AG04450 (cell line): Measurements from ENCODE around the gene PLAGL2. TPM values are rescaled to one million over a fixed set of nuclear protein-coding genes. Genes with fewer than 3 reads are reported as not detected.

ENCODE experiments used
- CTCF ChIA-PET: fragments of 300-600, 350-600 bp; formaldehyde crosslinking; extraction: SDS; loops from one replicate; lab custom pipeline; 2022; ENCODE audit warnings: antibody characterized with exemption, inconsistent platforms; lab: Charles Lee
- POLR2A ChIA-PET: fragments of 350-600 bp; formaldehyde crosslinking; extraction: SDS; loops from one replicate; lab custom pipeline; 2021; ENCODE audit warnings: antibody characterized with exemption, inconsistent platforms; lab: Yijun Ruan, JAX
- DNase-seq: peaks from one replicate; pipeline ENCODE4 v3.0.0-alpha.2; 2011; ENCODE audit warnings: low read depth, low spot score
- H3K27ac ChIP-seq: one replicate; pipeline ENCODE4 v1.5.1; 2012; ENCODE audit warnings: low read depth, low read length, control low read depth
- H3K27me3 ChIP-seq: one replicate; pipeline ENCODE4 v1.6.0; 2012; ENCODE audit warnings: low read length; ENCODE audit not compliant: control insufficient read depth, insufficient read depth
- H3K4me3 ChIP-seq: 2 replicates; pipeline ENCODE4 v1.5.1; 2011; ENCODE audit warnings: mild to moderate bottlenecking, low read depth, low read length, control low read depth
- H3K9me3 ChIP-seq: 2 replicates; pipeline ENCODE4 v1.5.1; 2012; ENCODE audit warnings: low read length; ENCODE audit not compliant: control insufficient read depth, insufficient read depth
- polyA plus RNA-seq: library from polyadenylated mRNA; depleted of rRNA; stranded (reverse); fragments of >200 nt; gene quantifications from 2 replicates; pipeline ENCODE4 v1.2.3, GENCODE V29; 2011
- TF ChIP-seq, protein P1 (sequence below): IDR thresholded peaks from 2 replicates; pipeline ENCODE4 v1.5.1; 2011; ENCODE audit warnings: low read depth, low read length, control low read depth, inconsistent platforms

The PLAGL2 gene
- polyA plus RNA-seq, 1 experiment, result 5.9 TPM

DNA sequence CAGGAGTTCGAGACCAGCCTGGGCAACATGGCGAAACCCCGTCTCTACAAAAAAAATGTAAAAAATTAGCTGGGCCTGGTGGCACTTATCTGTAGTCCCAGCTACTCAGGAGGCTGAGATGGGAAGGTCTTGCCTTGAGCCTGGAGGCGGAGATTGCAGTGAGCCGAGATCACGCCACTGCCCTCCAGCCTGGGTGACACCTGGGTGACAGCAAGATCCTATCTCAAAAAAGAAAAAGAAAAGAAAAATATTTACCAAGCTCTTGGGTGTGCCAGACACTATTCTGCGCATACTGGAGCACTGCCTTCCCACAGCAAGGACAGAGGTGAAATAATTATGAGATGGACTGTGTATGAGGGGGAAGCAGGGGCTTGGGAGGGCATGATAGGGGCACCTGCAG, 19.8 kb upstream of the PLAGL2 start:
- Histone ChIP-seq H3K27me3 (no peaks in the 10 kb centered on the region), H3K4me3 (no peak overlapping the region), H3K9me3 (no peaks in the 10 kb centered on the region; the same call in 1 of the 2 replicates), H3K27ac (no peak overlapping the region)
- DNase-seq, result no peak
- TF ChIP-seq, protein P1, sequence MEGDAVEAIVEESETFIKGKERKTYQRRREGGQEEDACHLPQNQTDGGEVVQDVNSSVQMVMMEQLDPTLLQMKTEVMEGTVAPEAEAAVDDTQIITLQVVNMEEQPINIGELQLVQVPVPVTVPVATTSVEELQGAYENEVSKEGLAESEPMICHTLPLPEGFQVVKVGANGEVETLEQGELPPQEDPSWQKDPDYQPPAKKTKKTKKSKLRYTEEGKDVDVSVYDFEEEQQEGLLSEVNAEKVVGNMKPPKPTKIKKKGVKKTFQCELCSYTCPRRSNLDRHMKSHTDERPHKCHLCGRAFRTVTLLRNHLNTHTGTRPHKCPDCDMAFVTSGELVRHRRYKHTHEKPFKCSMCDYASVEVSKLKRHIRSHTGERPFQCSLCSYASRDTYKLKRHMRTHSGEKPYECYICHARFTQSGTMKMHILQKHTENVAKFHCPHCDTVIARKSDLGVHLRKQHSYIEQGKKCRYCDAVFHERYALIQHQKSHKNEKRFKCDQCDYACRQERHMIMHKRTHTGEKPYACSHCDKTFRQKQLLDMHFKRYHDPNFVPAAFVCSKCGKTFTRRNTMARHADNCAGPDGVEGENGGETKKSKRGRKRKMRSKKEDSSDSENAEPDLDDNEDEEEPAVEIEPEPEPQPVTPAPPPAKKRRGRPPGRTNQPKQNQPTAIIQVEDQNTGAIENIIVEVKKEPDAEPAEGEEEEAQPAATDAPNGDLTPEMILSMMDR, result no peak
- POLR2A ChIA-PET, result no interaction called here
- CTCF ChIA-PET, result no interaction called here

DNA sequence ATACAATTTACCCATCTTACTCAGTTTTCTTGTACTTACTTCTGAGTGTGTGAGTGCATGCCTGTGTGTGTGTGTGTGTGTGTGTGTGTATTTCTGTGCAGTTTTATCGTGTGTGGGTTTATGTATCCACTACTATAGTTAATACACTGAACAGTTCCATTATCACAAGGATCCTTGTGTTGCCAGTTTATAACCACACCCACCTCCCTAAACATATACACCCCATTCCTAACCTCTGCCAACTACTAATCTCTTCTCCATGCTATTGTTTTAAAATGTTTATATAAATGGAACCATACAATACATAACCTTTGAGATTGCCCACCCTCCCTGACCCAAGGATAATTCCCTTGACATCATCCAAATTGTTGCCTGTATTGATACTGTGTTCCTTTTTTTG, 18.8 kb upstream of the PLAGL2 start:
- CTCF ChIA-PET, result no interaction called here
- Histone ChIP-seq H3K9me3 (no peaks in the 10 kb centered on the region; the same call in 1 of the 2 replicates), H3K4me3 (no peak overlapping the region), H3K27me3 (no peaks in the 10 kb centered on the region), H3K27ac (no peak overlapping the region)
- POLR2A ChIA-PET, result no interaction called here
- TF ChIP-seq, protein P1, result no peak
- no peak for DNase-seq

DNA sequence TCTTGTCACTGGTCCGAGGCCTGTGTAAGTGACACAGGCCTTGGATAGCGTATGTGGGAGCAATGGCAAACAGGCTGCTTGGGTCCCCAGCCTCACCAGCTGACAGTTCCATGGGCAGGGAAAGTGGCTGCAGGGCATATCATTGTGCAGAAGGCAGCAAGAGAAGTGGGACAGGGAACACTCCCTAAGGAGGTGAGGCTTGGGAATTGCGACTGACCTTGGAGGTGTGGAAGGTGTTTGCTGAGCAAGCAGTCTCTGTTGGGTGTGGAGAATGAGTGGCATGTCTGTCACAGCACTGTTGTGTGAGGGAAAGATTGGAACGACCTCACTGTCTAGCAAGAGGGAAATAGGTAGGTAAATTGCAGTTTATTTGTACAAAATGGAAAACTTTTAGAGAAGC, 16.9 kb upstream of the PLAGL2 start:
- Histone ChIP-seq H3K27me3 (no peaks in the 10 kb centered on the region), H3K9me3 (no peaks in the 10 kb centered on the region), H3K27ac (no peak overlapping the region), H3K4me3 (no peak overlapping the region)
- POLR2A ChIA-PET, result no interaction called here
- CTCF ChIA-PET, result no interaction called here
- TF ChIP-seq, protein P1, result no peak
- DNase-seq, result no peak

DNA sequence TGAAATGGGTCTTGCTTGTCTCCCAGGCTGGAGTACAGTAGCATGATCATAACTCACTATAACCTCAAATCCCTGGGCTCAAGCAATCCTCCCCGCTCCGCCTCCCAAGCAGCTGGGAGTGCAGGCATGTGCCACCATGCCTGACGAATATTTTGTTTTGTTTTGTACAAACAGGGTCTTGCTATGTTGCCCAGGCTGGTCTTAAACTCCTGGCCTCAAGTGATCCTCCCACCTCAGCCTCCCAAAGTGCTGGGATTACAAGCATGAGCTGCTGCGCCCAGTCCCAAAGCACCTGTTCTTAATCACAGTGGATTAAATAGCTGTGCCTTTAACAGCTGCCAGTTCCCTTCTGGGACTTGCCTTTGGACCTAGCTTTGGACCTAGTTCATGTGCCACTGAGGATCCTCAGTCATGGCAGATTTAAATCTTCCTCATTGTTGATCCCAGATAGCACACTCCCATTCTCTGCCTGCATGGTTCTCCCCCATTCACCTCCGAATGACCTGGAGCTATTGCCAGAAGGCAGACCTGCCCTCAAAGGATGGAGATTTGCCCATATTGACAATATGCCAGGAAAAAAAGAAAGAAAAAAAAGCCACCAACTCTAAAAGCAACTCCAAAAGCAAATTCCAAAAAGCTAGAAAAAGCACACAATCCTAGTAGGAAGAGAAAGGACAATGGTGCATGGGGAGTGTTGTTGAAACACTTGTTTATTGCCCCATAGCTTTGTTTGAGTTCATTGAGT, 10.8 kb upstream of the PLAGL2 start:
- Histone ChIP-seq H3K4me3 (no peak overlapping the region), H3K27me3 (no peaks in the 10 kb centered on the region), H3K9me3 (no peaks in the 10 kb centered on the region), H3K27ac (no peak overlapping the region)
- POLR2A ChIA-PET, result no interaction called here
- CTCF ChIA-PET, result no interaction called here
- TF ChIP-seq, protein P1, result no peak
- DNase-seq, result no peak

DNA sequence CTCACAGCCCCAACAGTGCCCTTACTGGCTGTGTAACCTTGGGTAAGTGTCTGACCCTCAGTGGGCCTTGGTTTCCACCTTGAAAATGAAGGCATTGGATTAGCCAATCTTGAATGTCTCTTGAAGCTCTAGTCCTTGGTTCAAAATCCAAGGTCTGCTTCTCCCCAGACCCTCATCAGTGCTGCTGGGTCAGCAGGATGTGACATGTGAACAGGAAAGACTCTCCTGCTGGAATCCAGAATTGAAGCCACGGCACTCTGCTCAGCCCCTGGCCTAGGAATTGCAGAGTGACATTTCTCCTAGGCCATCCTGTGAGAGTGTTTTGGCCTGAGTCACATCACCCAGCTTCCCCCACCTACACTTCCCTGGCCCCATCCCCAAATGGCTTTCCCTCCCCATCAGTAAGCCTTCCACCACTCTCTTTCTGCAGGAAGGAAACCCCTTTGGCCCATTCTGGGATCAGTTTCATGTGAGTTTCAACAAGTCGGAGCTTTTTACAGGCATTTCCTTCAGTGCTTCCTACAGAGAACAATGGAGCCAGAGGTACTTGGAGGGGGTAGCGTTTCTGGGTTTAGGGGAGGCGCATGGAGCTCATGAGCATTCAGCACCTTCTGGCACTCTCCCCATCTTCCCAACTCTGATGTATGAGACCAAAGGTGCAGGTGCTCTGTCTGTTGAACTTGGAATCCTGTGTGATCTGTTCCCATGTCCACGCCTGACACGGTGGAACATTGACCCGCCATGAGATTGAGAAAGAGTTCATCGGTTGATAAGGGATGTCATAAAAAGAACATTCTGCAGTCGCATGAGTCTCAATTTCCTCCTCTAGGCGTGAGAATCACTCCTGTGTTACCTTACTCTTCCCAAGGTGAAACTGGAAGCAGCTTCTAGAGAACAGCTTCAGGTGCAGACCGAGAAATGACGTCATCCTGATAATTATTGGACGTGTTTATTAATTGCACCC, 8.9 kb upstream of the PLAGL2 start:
- no peaks in the 10 kb centered on the region for H3K27me3 ChIP-seq
- TF ChIP-seq, protein P1, result no peak
- H3K9me3 ChIP-seq, result no peaks in the 10 kb centered on the region
- ChIA-PET CTCF (interaction anchor here (0.6 kb wide), 1 partner anchor 493 kb away, joined by 4 read pairs; no protein-coding TSS in a partner anchor), POLR2A (no interaction called here)
- H3K27ac ChIP-seq, result no peak overlapping the region
- no peak for DNase-seq
- no peak overlapping the region for H3K4me3 ChIP-seq
